Adrenal gland (tissue), 12 donors: ENCODE results near the gene NUDCD2. TPM values are rescaled to one million over a fixed set of nuclear protein-coding genes. Genes with fewer than 3 reads are reported as not detected.

Experiments used
- DNase-seq, 7 donors: peaks; one replicate each; pipeline ENCODE4 v3.0.0-alpha.2; 2019 to 2020
- H3K27ac ChIP-seq, 5 donors: fragments of 200-600 bp; sonication (generic) in 4 of 5; 1 replicate in 3 of 5; 2 replicates in 2 of 5; pipeline versions ENCODE4 v1.5.1 to v1.8.0; 2016 to 2020; ENCODE audit warnings: mild to moderate bottlenecking in 1 of 5
- H3K27me3 ChIP-seq: fragments of 200-600 bp; 2 replicates; pipeline ENCODE4 v1.8.0; 2021
- H3K36me3 ChIP-seq, 2 donors: fragments of 200-600 bp; replicated peaks in 1 of 2; 1 replicate in 1 of 2; 2 replicates in 1 of 2; pipeline versions ENCODE4 v1.5.1 to v1.8.0; 2018 to 2022
- H3K4me1 ChIP-seq, 2 donors: fragments of 200-600 bp; replicated peaks in 1 of 2; 1 replicate in 1 of 2; 2 replicates in 1 of 2; pipeline versions ENCODE4 v1.5.1 to v1.8.0; 2018 to 2021
- H3K4me3 ChIP-seq, 4 donors: fragments of 200-600 bp; sonication (generic) in 3 of 4; one replicate each; pipeline ENCODE4 v1.5.1; 2016 to 2018
- H3K9me3 ChIP-seq, 3 donors: fragments of 200-600 bp; sonication (generic) in 1 of 3; replicated peaks in 1 of 3; 1 replicate in 2 of 3; 2 replicates in 1 of 3; pipeline versions ENCODE4 v1.5.1 to v1.8.0; 2016 to 2021
- POLR2A ChIP-seq, 2 donors: fragments of 450-650 bp; IDR thresholded peaks; one replicate each; pipeline ENCODE4 v1.6.1; 2017; ENCODE audit warnings: antibody characterized with exemption in 2 of 2, mild to moderate bottlenecking in 2 of 2, moderate library complexity in 1 of 2
- WGBS, 4 donors: extraction: QIAGEN DNeasy Blood & Tissue Kit in 2 of 4; methylation state at CpG; one replicate each; pipeline versions ENCODE4 v1.1.5 to v1.1.7; 2013 to 2017; 5-methylcytosine and 5-hydroxymethylcytosine counted together
- intact Hi-C, 2 donors: fragments of 100-400 bp; cut with DNase I; formaldehyde crosslinking; loops; one replicate each; pipeline versions ENCODE4 v1.14.1 to v1.15.0; 2022 to 2023
- polyA plus RNA-seq, 3 donors: library from polyadenylated mRNA; stranded (reverse); fragments of 200-250 nt in 2 of 3; fragments of 350-450 nt in 1 of 3; fragmentation: Illumina TruSeq in 1 of 3; extraction: RNeasy Lipid Tissue Mini Kit (QIAGEN cat#74804) in 1 of 3; gene quantifications; one replicate each; pipeline ENCODE4 v1.2.3, GENCODE V29; 2013 to 2014
- total RNA-seq, 9 donors: library from RNA; depleted of rRNA in 4 of 9; stranded (reverse); fragments of >200 nt in 4 of 9; fragments of 120-200 nt in 1 of 9; fragmentation: NEBNext Ultra II Directional in 1 of 9; extraction: Animal tissue kit (Norgen Biotek cat#: 25700) in 1 of 9; gene quantifications; one replicate each; pipeline versions ENCODE4 v1.1.0 to v1.2.4, GENCODE V29; 2013 to 2023
- TF ChIP-seq, protein P1 (sequence below), 6 experiments: fragments of 450-650 bp in 4 of 6; fragments of 200-600 bp in 2 of 6; sonication (generic) in 1 of 6; IDR thresholded peaks; 1 replicate in 5 of 6; 2 replicates in 1 of 6; pipeline versions ENCODE4 v1.5.1 to v1.8.0; 2016 to 2021; ENCODE audit warnings: antibody characterized with exemption in 6 of 6, mild to moderate bottlenecking in 2 of 6, moderate library complexity in 1 of 6
- donor health status: healthy with polysubstance abuse.
- donor health status: Bipolar disorder and iron deficiency.
- donor health status: DM: yes; HTN: yes; CAD: no.
- donor health status: DM: no; HTN: no; CAD: no.
- donor health status: DM: no; HTN: no; CAD: no.
- donor health status: DM: yes; HTN: yes; CAD: no.

Gene NUDCD2
- total and polyA plus RNA-seq, 12 donors, result 3.5 to 28.1 (median 8.8) TPM

- H3K27me3 ChIP-seq, result no peaks in the 10 kb centered on the region
- peaks cover 21 to 47% of the 10 kb centered on the region in 2 donors for H3K4me1 ChIP-seq
- WGBS, 4 donors, result 0 to 1% (median 0%) methylated on average over 17 to 51 of the region's 51 CpGs
- peak; percentile 94 to 99 (median 97) for DNase-seq
- H3K9me3 ChIP-seq, result no peaks in the 10 kb centered on the region
- intact Hi-C loops, result no loop called here
- peak within 1 kb of the TSS; percentile 15 to 92 (median 81) for H3K27ac ChIP-seq
- peak within 1 kb of the TSS; percentile 9 to 100 (median 69) for H3K4me3 ChIP-seq
- TF ChIP-seq, protein P1, sequence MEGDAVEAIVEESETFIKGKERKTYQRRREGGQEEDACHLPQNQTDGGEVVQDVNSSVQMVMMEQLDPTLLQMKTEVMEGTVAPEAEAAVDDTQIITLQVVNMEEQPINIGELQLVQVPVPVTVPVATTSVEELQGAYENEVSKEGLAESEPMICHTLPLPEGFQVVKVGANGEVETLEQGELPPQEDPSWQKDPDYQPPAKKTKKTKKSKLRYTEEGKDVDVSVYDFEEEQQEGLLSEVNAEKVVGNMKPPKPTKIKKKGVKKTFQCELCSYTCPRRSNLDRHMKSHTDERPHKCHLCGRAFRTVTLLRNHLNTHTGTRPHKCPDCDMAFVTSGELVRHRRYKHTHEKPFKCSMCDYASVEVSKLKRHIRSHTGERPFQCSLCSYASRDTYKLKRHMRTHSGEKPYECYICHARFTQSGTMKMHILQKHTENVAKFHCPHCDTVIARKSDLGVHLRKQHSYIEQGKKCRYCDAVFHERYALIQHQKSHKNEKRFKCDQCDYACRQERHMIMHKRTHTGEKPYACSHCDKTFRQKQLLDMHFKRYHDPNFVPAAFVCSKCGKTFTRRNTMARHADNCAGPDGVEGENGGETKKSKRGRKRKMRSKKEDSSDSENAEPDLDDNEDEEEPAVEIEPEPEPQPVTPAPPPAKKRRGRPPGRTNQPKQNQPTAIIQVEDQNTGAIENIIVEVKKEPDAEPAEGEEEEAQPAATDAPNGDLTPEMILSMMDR (IDR thresholded peaks at IDR 0.05), result peak in 2 of 6 experiments; percentile 11 to 20
- peak; percentile 79 to 81 for TF ChIP-seq POLR2A (IDR thresholded peaks at IDR 0.05)
- peaks cover 0 to 20% of the 10 kb centered on the region in 2 donors for H3K36me3 ChIP-seq
Observed at GRCh38 chr5:163437309-163438182, 22.4 kb downstream of the NUDCD2 start, which contains the start of gene CCNG1. CCNG1 (plus strand) TSS chr5:163437595; CDS start chr5:163439257, 1,662 bp downstream.

- Histone ChIP-seq H3K27me3 (no peaks in the 10 kb centered on the region), H3K4me1 (peaks cover 21 to 47% of the 10 kb centered on the region in 2 donors), H3K9me3 (no peaks in the 10 kb centered on the region), H3K4me3 (peak overlapping the region in 1 of 4 donors; percentile 87), H3K36me3 (peaks cover 0 to 14% of the 10 kb centered on the region in 2 donors), H3K27ac (peak overlapping the region in 3 of 5 donors; percentile 81 to 92 (median 88))
- TF ChIP-seq, protein P1 (IDR thresholded peaks at IDR 0.05), result no peak
- no peak for TF ChIP-seq POLR2A (IDR thresholded peaks at IDR 0.05)
- no peak for DNase-seq
- intact Hi-C loops, result no loop called here
- WGBS, 4 donors, result 1 to 3% (median 1%) methylated on average over 6 of the region's 6 CpGs
Observed at GRCh38 chr5:163437011-163437308, 22.9 kb downstream of the NUDCD2 start.

GRCh38 chr5:163436515-163436914 lies 23.4 kb downstream of the NUDCD2 start:
- H3K27me3 ChIP-seq, result no peaks in the 10 kb centered on the region
- no peaks in the 10 kb centered on the region for H3K9me3 ChIP-seq
- peaks cover 21 to 47% of the 10 kb centered on the region in 2 donors for H3K4me1 ChIP-seq
- no peak for DNase-seq
- H3K36me3 ChIP-seq, result peaks cover 0 to 11% of the 10 kb centered on the region in 2 donors
- peak overlapping the region in 3 of 5 donors; percentile 81 to 92 (median 88) for H3K27ac ChIP-seq
- H3K4me3 ChIP-seq, result peak overlapping the region in 1 of 4 donors; percentile 87
- intact Hi-C loops, result no loop called here
- WGBS, 4 donors, result 80 to 89% (median 85%) methylated on average over 4 of the region's 4 CpGs
- TF ChIP-seq, protein P1 (IDR thresholded peaks at IDR 0.05), result no peak

DNA sequence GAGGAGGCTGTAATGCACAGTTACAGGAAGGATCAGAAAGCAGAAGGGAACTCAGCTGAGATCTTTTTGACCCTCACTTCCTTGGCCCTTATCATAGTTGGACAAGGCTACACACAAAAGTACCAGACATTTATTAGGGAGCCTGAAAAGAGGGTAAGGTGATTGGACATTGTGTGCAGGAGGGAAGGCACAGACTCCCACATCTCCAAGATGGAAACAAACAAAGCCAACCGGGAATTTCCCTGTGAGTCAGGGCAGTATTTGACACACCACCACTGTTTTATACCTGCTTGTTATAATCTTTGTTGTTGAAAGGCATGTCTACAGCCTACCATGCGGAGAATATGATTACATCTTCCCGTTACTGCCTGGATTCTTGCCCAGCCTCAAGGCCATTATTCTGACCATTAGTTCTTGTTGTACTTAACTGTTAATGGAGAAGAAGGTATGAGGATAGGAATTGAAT lies 25.5 kb downstream of the NUDCD2 start:
- H3K4me1 ChIP-seq, result peaks cover 15 to 31% of the 10 kb centered on the region in 2 donors
- peak in 6 of 7 donors; percentile 27 to 83 (median 70) for DNase-seq
- peak overlapping the region in 2 of 5 donors; percentile 53 to 61 for H3K27ac ChIP-seq
- H3K27me3 ChIP-seq, result no peaks in the 10 kb centered on the region
- no peaks in the 10 kb centered on the region for H3K9me3 ChIP-seq
- TF ChIP-seq, protein P1 (IDR thresholded peaks at IDR 0.05), result no peak
- TF ChIP-seq POLR2A (IDR thresholded peaks at IDR 0.05), result no peak
- no peak overlapping the region for H3K4me3 ChIP-seq
- intact Hi-C loops, result no loop called here
- H3K36me3 ChIP-seq, result no peaks in the 10 kb centered on the region
- WGBS, 4 donors, result 20 to 28% (median 23%) methylated on average over 3 of the region's 3 CpGs
